CD14-positive monocyte (primary cell): ENCODE results near the gene ZNF117. TPM values are rescaled to one million over a fixed set of nuclear protein-coding genes. Genes with fewer than 3 reads are reported as not detected.
"Not testable (repeated sequence)": the region's sequence is repeated elsewhere in the genome, so short reads cannot be mapped to it uniquely, and the experiment has no call there.

Experiments
- DNase-seq, 3 donors: peaks; one replicate each; pipeline ENCODE4 v3.0.0-alpha.2; 2011 to 2022
- H2AFZ ChIP-seq: 2 replicates; pipeline ENCODE4 v1.6.0; 2012; ENCODE audit warnings: mild to moderate bottlenecking, low read depth, low read length, inconsistent platforms; ENCODE audit not compliant: insufficient read depth, poor library complexity, severe bottlenecking
- H3K27ac ChIP-seq, 2 donors: 1 replicate in 1 of 2; 2 replicates in 1 of 2; pipeline ENCODE4 v1.5.1; 2012 to 2013; ENCODE audit warnings: low read length in 2 of 2, control low read depth in 1 of 2, inconsistent platforms in 1 of 2, low read depth in 1 of 2, mild to moderate bottlenecking in 1 of 2
- H3K27me3 ChIP-seq, 2 donors: one replicate each; pipeline versions ENCODE4 v1.6.0 to v1.6.1; 2011 to 2013; ENCODE audit warnings: low read length in 2 of 2; ENCODE audit not compliant: control insufficient read depth in 2 of 2, insufficient read depth in 2 of 2
- H3K36me3 ChIP-seq, 2 donors: replicated peaks in 1 of 2; 1 replicate in 1 of 2; 2 replicates in 1 of 2; pipeline versions ENCODE4 v1.5.1 to v1.6.1; 2012 to 2013; ENCODE audit warnings: low read length in 2 of 2, control low read depth in 1 of 2, inconsistent platforms in 1 of 2, mild to moderate bottlenecking in 1 of 2; ENCODE audit not compliant: insufficient read depth in 2 of 2, control insufficient read depth in 1 of 2
- H3K4me1 ChIP-seq, 2 donors: 1 replicate in 1 of 2; 2 replicates in 1 of 2; pipeline versions ENCODE4 v1.5.1 to v1.6.1; 2012 to 2013; ENCODE audit warnings: low read length in 2 of 2, control low read depth in 1 of 2, inconsistent platforms in 1 of 2, mild to moderate bottlenecking in 1 of 2, moderate library complexity in 1 of 2; ENCODE audit not compliant: insufficient read depth in 2 of 2, control insufficient read depth in 1 of 2
- H3K4me2 ChIP-seq: replicated peaks from 2 replicates; pipeline ENCODE3; 2012; ENCODE audit warnings: low read length, moderate library complexity, mild to moderate bottlenecking; ENCODE audit not compliant: poor library complexity, severe bottlenecking; ENCODE audit errors: extremely low read depth
- H3K4me3 ChIP-seq, 3 experiments: fragments of 200-600 bp in 1 of 3; sonication (generic) in 1 of 3; replicated peaks in 1 of 3; 1 replicate in 2 of 3; 2 replicates in 1 of 3; pipeline ENCODE4 v1.5.1; 2011 to 2013; ENCODE audit warnings: low read length in 3 of 3, mild to moderate bottlenecking in 3 of 3, control low read depth in 2 of 3, low read depth in 2 of 3, inconsistent platforms in 1 of 3, moderate library complexity in 1 of 3
- H3K79me2 ChIP-seq: 2 replicates; pipeline ENCODE4 v1.6.0; 2012; ENCODE audit warnings: mild to moderate bottlenecking, control low read depth, inconsistent platforms, low read length, moderate library complexity; ENCODE audit not compliant: insufficient read depth
- H3K9ac ChIP-seq: 2 replicates; pipeline ENCODE4 v1.6.0; 2017; ENCODE audit warnings: low read length, mild to moderate bottlenecking; ENCODE audit not compliant: insufficient read depth, poor library complexity, severe bottlenecking
- H3K9me3 ChIP-seq, 2 donors: replicated peaks in 1 of 2; 1 replicate in 1 of 2; 2 replicates in 1 of 2; pipeline versions ENCODE4 v1.5.1 to v1.6.1; 2012 to 2013; ENCODE audit warnings: low read length in 2 of 2, control low read depth in 1 of 2; ENCODE audit not compliant: control insufficient read depth in 1 of 2, insufficient read depth in 1 of 2
- H4K20me1 ChIP-seq: 2 replicates; pipeline ENCODE4 v1.6.0; 2012; ENCODE audit warnings: mild to moderate bottlenecking, low read length, control low read depth, moderate library complexity; ENCODE audit not compliant: insufficient read depth
- H3K27ac Mint-ChIP-seq, 7 donors: one replicate each; pipeline ENCODE4 v1.8.0; 2020; ENCODE audit warnings: mild to moderate bottlenecking in 7 of 7, mixed read lengths in 7 of 7, moderate library complexity in 6 of 7, inconsistent platforms in 2 of 7
- H3K27me3 Mint-ChIP-seq, 3 donors: one replicate each; pipeline ENCODE4 v1.8.0; 2021 to 2022; ENCODE audit warnings: low read depth in 3 of 3, mild to moderate bottlenecking in 3 of 3, mixed read lengths in 3 of 3, moderate library complexity in 3 of 3, inconsistent platforms in 1 of 3
- H3K36me3 Mint-ChIP-seq, 2 donors: one replicate each; pipeline ENCODE4 v1.8.0; 2020; ENCODE audit warnings: mixed read lengths in 2 of 2, inconsistent platforms in 1 of 2, mild to moderate bottlenecking in 1 of 2
- H3K4me1 Mint-ChIP-seq: one replicate; pipeline ENCODE4 v1.8.0; 2020; ENCODE audit warnings: mild to moderate bottlenecking, mixed read lengths
- H3K4me3 Mint-ChIP-seq, 2 donors: one replicate each; pipeline ENCODE4 v1.8.0; 2020; ENCODE audit warnings: mild to moderate bottlenecking in 2 of 2, mixed read lengths in 2 of 2, moderate library complexity in 1 of 2
- H3K9me3 Mint-ChIP-seq, 7 donors: one replicate each; pipeline ENCODE4 v1.8.0; 2020 to 2022; ENCODE audit warnings: mixed read lengths in 7 of 7, mild to moderate bottlenecking in 6 of 7, moderate library complexity in 6 of 7, inconsistent platforms in 2 of 7
- WGBS: methylation state at CpG from one replicate; pipeline ENCODE4 v1.1.5; 2013; ENCODE audit warnings: missing lambda C conversion rate; ENCODE audit not compliant: insufficient coverage; 5-methylcytosine and 5-hydroxymethylcytosine counted together
- intact Hi-C, 2 donors: fragments of 100-400 bp; cut with micrococcal nuclease; formaldehyde crosslinking; loops; one replicate each; pipeline versions ENCODE4 v1.15.0 to v1.15.1; 2023
- polyA plus RNA-seq, 3 donors: library from polyadenylated mRNA; depleted of rRNA in 1 of 3; unstranded in 2 of 3; stranded (reverse) in 1 of 3; fragments of 300-500 nt in 2 of 3; fragments of >200 nt in 1 of 3; fragmentation: Illumina TruSeq in 2 of 3; gene quantifications; 1 replicate in 2 of 3; 2 replicates in 1 of 3; pipeline ENCODE4 v1.2.3, GENCODE V29; 2012 to 2021

ZNF117 gene
- polyA plus RNA-seq, 3 donors = 0.37 to 8.7 (median 0.64) TPM

DNA sequence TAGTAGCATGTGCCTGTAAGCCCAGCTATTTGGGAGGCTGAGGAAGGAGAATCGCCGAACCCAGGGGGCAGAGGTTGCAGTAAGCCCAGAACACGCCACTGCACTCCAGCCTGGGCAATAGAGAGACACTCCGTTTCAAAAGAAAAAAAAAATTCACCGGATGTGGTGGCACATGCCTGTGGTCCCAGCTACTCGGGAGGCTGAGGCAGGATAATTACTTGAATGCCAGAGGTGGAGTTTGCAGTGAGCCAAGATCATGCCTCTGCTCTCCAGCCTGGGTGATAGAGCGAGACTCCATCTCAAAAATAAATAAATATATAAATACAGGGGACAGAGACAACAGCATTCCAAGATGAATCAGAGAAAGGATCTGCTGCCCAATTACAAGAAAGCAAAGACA is 19.0 kb upstream of the ZNF117 start:
- not testable (repeated sequence) for H3K27me3 ChIP-seq, H3K9me3 Mint-ChIP-seq, H3K36me3 Mint-ChIP-seq, H3K27ac ChIP-seq, H3K4me3 Mint-ChIP-seq, H3K36me3 ChIP-seq, H4K20me1 ChIP-seq, H2AFZ ChIP-seq, H3K27ac Mint-ChIP-seq, H3K9me3 ChIP-seq, DNase-seq, H3K27me3 Mint-ChIP-seq, H3K4me2 ChIP-seq, H3K4me3 ChIP-seq, H3K9ac ChIP-seq
- peaks cover 22% of the 10 kb centered on the region for H3K4me1 Mint-ChIP-seq
- intact Hi-C loops = loop anchor here in 1 of 2 donors (10.0 kb wide), 1 partner anchor 105 kb away; the partner anchor contains the start of gene ZNF273
- 83% methylated on average over 4 of the region's 7 CpGs for WGBS
- Histone ChIP-seq H3K4me1 (peaks cover 14 to 22% of the 10 kb centered on the region in 2 donors), H3K79me2 (peaks cover 19% of the 10 kb centered on the region)

DNA sequence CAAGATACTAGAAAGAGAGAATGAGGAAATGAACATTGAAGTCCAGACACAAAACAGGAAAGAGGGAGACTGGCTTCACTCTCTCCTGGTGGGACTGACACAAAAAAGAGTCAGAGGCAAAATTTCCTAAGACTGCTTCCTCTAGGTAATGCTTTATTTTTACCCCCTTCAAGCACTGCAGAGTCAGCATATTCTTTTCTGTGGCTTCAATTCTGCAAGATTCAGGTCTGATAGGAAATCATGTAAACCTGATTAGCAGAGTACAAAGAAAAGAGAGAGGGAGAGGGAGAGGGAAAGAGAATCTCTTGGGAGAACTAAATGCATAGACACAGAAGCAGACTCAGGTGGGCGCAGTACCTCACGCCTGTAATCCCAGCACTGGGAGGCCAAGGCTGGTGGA is 18.6 kb upstream of the ZNF117 start:
- not testable (repeated sequence) for H3K9me3 Mint-ChIP-seq, H3K27ac Mint-ChIP-seq, H3K4me2 ChIP-seq, H3K9me3 ChIP-seq, H3K4me3 Mint-ChIP-seq, H3K4me3 ChIP-seq, H3K36me3 ChIP-seq, DNase-seq, H3K27ac ChIP-seq, H4K20me1 ChIP-seq, H2AFZ ChIP-seq, H3K9ac ChIP-seq, H3K27me3 ChIP-seq, H3K27me3 Mint-ChIP-seq
- H3K79me2 ChIP-seq = peaks cover 24% of the 10 kb centered on the region
- peaks cover 27% of the 10 kb centered on the region for H3K4me1 Mint-ChIP-seq
- no CpG with 5 or more reads among the region's 2 CpGs for WGBS
- H3K4me1 ChIP-seq = peaks cover 17 to 26% of the 10 kb centered on the region in 2 donors
- intact Hi-C loops = loop anchor here in 1 of 2 donors (10.0 kb wide), 1 partner anchor 105 kb away; the partner anchor contains the start of gene ZNF273
- H3K36me3 Mint-ChIP-seq = peaks cover 6 to 11% of the 10 kb centered on the region in 2 donors

GRCh38 chr7:65007036-65007435 is 16.2 kb upstream of the ZNF117 start:
- H3K4me3 ChIP-seq = peak overlapping the region; percentile 68 to 92 (median 76)
- peak overlapping the region; percentile 80 for H2AFZ ChIP-seq
- peaks cover 0 to 27% of the 10 kb centered on the region in 2 donors for H3K36me3 ChIP-seq
- WGBS = 11% methylated on average over 1 of the region's 4 CpGs
- peak overlapping the region; percentile 90 to 95 for H3K27ac ChIP-seq
- H3K4me1 ChIP-seq = peaks cover 19 to 26% of the 10 kb centered on the region in 2 donors
- not testable (repeated sequence) for H3K27me3 ChIP-seq, H3K27me3 Mint-ChIP-seq, H4K20me1 ChIP-seq
- peaks cover 19% of the 10 kb centered on the region in 2 donors for H3K9me3 ChIP-seq
- peaks cover 40% of the 10 kb centered on the region for H3K4me1 Mint-ChIP-seq
- peak overlapping the region; percentile 98 to 100 (median 99) for H3K27ac Mint-ChIP-seq
- peak overlapping the region; percentile 86 for H3K4me2 ChIP-seq
- intact Hi-C loops = loop anchor here in 1 of 2 donors (10.0 kb wide), 1 partner anchor 102 kb away; the partner anchor contains the start of gene ZNF273
- H3K79me2 ChIP-seq = peaks cover 48% of the 10 kb centered on the region
- peak overlapping the region; percentile 95 to 98 for H3K4me3 Mint-ChIP-seq
- peak in 2 of 3 donors; percentile 44 to 54 for DNase-seq
- H3K9me3 Mint-ChIP-seq = peaks cover 9 to 29% (median 27%) of the 10 kb centered on the region in 7 donors
- H3K9ac ChIP-seq = peak overlapping the region; percentile 95
- H3K36me3 Mint-ChIP-seq = peaks cover 28 to 29% of the 10 kb centered on the region in 2 donors
